NCI-H1694 treated with DMSO at 0.1 percent for 48 hours (cell line): ENCODE measurements around the gene TMEM204.

Experiments
- DNase-seq: peaks from one replicate; lab custom pipeline; 2025; lab: John Stamatoyannopoulos, UW

Gene TMEM204

DNA sequence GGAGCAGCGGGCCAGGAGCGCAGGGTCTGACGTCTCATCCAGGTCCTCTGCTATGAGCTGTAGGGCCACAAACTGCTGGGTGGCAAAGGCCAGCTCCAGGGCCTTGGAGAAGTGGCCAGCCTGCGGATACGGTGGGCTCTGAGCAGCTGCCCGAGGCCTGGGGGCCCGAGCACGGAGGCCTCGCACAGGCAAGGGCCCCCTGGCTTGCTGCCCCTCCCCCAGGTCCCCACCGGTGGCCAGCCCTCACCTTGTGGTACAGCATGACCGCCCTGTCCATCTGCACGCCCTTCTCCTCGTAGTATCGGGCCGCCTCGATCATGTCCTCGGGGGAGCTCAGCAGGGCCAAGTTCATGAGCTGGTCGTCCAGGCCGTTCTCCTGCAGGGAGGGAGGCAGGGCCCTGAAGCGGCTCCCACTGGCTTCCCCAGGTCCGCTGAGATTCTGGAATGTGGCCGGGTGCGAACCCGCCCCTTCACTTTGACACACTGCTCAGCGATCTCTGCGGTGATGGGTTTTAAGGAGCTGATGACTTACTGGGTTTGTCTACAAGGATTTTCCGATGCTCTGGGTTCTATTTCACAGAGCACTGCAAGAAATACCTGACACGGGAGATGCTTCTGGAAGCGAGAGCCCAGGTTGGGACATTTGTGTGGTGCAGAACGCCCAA lies 9.8 kb upstream of the TMEM204 start:
- no peak for DNase-seq

DNA sequence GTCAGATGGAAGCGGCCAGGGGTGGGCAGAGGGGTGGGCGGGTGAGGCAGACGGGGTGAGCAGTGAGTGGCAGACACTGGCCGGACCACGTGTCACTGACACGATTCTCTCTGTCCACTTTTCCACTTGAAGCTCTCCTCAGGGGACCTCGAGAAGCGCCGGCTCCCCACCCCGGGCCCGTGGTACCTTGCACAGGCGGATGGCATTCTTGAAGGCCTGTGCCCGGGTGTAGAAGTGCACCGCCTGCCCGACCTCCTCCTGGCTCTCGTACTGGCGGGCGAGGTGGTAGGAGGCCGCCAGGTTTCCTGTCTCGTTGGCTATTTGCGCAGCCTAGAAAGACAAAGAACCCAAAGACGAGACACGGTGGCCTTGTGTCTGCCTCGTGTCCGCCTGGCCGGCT lies 9.1 kb upstream of the TMEM204 start:
- no peak for DNase-seq

GRCh38 chr16:1525871-1526607 lies 7.4 kb upstream of the TMEM204 start:
- no peak for DNase-seq

DNA sequence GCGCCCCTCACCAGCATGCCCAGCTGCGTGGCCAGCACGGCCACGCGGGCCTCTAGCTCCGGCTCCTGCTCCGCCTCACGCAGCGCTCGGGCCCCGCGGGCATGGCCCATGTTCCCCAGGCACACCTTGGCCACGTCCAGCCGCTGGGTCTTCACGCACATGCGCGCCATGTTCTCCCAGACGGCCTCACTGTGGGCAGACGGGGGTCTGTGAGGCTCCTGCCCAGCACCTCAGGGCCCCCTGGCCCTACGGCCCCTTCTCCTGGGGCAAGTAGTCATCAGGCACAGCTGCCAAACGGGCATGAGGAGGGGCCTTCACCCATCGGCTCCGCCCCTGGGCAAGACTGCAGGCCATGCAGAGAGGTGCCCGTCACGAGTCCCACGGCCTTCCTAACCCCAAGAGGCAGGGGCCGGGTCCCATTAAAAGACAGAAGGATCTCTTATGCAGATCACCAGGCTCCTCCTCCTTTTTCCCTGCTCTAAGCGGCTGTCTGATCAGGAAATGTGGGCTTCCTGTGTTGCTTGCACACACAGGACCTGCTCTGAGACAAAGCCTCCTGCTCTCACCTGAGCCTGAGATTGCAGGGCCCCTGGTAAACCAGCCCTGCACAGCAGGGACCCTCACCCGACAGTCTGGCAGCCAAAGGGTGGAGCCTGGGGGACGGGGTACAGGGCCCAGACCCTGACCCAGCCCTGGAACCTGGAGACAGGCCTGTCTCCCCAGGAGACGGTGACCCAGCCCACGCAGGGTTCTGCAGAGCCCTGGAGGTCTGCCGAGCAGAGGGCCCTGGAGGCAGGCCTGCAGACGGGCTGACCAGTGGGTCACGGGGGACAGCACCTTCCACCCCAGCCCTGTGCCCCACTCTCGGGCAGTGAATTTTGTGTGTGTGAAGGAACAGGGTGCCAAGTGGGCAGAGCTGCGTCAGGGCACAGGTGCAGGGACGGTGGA lies 6.6 kb upstream of the TMEM204 start:
- DNase-seq = no peak

GRCh38 chr16:1527836-1528811 lies 5.3 kb upstream of the TMEM204 start:
- no peak for DNase-seq

- DNase-seq = no peak
Observed at GRCh38 chr16:1528921-1529537, 4.4 kb upstream of the TMEM204 start.

- no peak for DNase-seq
Observed at GRCh38 chr16:1530349-1530882, 3.0 kb upstream of the TMEM204 start.

GRCh38 chr16:1530883-1531637 lies 2.4 kb upstream of the TMEM204 start:
- no peak for DNase-seq

GRCh38 chr16:1531638-1531910 lies 1.9 kb upstream of the TMEM204 start:
- DNase-seq = no peak

DNA sequence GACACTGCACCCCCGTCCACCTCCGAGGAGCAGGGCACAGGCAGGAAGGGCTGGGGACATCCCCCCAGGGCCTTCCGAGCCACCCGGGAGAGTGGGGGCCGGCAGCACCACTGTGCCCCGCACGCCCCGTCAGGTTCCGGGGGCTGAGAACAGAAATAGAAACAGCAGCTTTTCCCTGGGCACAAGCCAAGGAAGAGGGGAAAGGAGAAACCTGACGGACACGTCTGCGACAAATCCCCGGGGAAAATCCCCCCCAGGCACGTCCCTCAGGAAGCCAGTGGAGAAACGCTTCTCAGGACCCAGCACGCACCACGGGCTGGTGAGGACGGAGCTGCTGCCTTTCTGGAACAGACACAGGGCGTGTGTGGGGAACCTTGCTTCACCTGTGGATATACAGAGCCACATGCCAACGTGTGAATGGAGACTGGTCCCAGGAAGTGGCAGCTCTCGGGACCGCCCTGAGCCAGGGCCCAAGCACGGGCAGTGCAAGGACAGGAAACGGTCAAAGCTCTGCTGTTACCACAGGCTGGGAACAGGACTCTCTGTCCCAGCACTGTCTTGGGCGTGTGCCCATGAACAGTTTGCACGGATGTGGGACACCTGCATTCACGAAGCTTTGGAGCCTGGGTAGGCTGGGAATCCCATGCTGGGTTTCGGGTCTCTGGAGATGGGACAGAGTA lies 1.2 kb upstream of the TMEM204 start:
- DNase-seq = no peak

DNA sequence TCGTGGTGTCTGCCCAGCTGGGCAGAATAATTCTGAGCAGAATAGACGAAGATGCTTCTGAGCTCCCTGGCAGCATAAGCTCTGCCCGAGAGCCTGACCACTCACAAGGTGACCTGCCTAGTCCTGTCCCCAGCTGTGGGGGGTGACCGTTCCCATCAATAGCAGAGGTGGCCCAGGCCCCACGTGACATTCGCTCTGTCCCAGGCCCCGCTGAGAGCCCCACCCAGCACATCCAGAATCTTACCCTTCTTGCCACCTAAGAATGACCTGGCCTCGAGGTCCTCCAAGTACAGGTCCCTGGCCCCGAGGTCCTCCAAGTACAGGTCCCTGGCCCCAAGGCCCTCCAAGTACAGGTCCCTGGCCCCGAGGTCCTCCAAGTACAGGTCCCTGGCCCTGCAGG lies 695 bp upstream of the TMEM204 start:
- no peak for DNase-seq

- no peak for DNase-seq
Observed at GRCh38 chr16:1534021-1535020, 855 bp downstream of the TMEM204 start.

GRCh38 chr16:1535391-1536291 lies 2.2 kb downstream of the TMEM204 start:
- no peak for DNase-seq

- DNase-seq = no peak
Observed at GRCh38 chr16:1536601-1537000, 3.1 kb downstream of the TMEM204 start.

- DNase-seq = no peak
Observed at GRCh38 chr16:1537138-1537577, 3.7 kb downstream of the TMEM204 start.

DNA sequence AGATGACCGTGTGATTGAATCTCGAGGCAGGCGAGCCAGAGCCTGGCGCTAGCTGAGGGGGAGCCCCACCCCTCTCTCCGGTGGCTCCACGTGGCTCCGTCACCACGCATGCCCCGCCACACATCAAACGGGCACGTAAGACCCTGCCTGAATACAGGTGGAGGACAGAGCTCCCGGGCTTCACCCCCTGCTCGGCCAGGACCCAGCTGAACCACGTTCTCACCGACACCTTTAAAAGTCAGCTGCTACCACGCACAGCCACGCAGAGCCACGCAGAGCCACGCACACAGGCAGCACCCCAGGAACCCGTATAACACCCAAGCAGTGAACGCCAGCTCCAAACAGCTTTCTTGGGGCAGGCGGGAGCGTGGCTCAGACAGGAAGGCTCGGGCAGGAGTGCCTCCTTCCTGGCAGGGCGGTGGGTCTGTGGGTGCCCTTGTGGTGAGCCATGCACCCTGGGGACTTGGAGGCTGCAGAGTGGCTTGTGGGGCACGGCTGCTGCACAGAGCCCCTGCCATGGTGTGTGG lies 4.4 kb downstream of the TMEM204 start:
- no peak for DNase-seq
